Central memory CD8-positive, alpha-beta T cell (primary cell): ENCODE measurements around the gene NLRP14.

ENCODE experiments used
- ATAC-seq: fragments of 150-1000 bp; cut with Tn5 transposase; replicated peaks from 2 replicates; pipeline ENCODE4 v1.10.0; 2022; ENCODE audit warnings: mild to moderate bottlenecking, moderate FRiP score, moderate number of reproducible peaks; ENCODE audit not compliant: poor library complexity, severe bottlenecking; ENCODE audit errors: extremely low read depth
- DNase-seq, 2 donors: peaks; one replicate each; pipeline ENCODE4 v3.0.0; 2021; ENCODE audit warnings: low spot score in 2 of 2
- H3K27ac Mint-ChIP-seq: one replicate; pipeline ENCODE4 v1.8.0; 2022; ENCODE audit warnings: low read depth, mild to moderate bottlenecking, moderate library complexity, mixed read lengths
- H3K27me3 Mint-ChIP-seq: one replicate; pipeline ENCODE4 v1.8.0; 2022; ENCODE audit warnings: mixed read lengths
- H3K36me3 Mint-ChIP-seq: one replicate; pipeline ENCODE4 v1.8.0; 2022; ENCODE audit warnings: mild to moderate bottlenecking, moderate library complexity, mixed read lengths; ENCODE audit not compliant: insufficient read depth
- H3K4me1 Mint-ChIP-seq: one replicate; pipeline ENCODE4 v1.8.0; 2022; ENCODE audit warnings: mixed read lengths
- H3K4me3 Mint-ChIP-seq: one replicate; pipeline ENCODE4 v1.8.0; 2022; ENCODE audit warnings: mild to moderate bottlenecking, moderate library complexity, mixed read lengths
- H3K9me3 Mint-ChIP-seq: one replicate; pipeline ENCODE4 v1.8.0; 2022; ENCODE audit warnings: mixed read lengths

The NLRP14 gene, protein sequence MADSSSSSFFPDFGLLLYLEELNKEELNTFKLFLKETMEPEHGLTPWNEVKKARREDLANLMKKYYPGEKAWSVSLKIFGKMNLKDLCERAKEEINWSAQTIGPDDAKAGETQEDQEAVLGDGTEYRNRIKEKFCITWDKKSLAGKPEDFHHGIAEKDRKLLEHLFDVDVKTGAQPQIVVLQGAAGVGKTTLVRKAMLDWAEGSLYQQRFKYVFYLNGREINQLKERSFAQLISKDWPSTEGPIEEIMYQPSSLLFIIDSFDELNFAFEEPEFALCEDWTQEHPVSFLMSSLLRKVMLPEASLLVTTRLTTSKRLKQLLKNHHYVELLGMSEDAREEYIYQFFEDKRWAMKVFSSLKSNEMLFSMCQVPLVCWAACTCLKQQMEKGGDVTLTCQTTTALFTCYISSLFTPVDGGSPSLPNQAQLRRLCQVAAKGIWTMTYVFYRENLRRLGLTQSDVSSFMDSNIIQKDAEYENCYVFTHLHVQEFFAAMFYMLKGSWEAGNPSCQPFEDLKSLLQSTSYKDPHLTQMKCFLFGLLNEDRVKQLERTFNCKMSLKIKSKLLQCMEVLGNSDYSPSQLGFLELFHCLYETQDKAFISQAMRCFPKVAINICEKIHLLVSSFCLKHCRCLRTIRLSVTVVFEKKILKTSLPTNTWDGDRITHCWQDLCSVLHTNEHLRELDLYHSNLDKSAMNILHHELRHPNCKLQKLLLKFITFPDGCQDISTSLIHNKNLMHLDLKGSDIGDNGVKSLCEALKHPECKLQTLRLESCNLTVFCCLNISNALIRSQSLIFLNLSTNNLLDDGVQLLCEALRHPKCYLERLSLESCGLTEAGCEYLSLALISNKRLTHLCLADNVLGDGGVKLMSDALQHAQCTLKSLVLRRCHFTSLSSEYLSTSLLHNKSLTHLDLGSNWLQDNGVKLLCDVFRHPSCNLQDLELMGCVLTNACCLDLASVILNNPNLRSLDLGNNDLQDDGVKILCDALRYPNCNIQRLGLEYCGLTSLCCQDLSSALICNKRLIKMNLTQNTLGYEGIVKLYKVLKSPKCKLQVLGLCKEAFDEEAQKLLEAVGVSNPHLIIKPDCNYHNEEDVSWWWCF

DNA sequence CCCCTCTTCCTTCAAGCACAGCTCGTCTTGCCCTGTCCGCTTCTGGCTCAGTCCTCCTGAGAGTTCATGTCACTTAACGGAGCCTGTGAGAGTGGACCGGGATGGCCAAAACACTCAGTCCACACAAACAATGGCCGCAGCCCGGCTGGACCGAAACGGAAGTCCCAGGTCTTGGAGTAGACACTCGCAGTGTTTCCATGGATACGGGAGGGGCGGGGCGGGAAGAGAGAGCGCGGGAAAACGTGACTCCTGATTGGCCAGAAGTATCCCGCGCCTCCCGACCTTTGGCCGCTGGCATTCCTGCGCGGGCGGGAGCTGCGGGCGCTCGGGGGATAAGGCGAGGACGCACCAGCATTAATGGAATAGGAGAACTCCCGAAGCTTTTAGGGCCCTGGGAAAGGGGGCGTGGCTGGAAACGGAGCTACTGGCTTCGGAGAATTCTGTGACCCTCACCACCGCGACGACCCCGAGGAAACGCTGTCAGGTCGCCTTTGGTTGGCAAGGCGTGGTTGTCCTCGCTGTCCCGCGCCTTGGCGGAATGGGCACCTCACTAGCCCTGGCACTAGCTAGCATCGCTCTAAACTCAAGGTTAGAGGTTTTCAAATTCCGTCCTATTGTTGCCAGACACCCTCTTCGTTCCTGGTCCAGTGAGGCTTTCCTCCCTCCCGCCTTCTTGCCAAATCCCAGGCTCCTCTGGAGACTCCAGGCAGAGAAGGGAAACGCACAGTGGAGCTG lies at the start of gene NLRP14, which contains the start of gene ZNF214:
Gene NLRP14, plus strand, starts transcription at position 297 of the 735 bp plus-strand sequence. CDS start 18,108 bp downstream, outside the sequence.
Gene ZNF214, minus strand, starts transcription at position 164 of the 735 bp plus-strand sequence. CDS start 17,511 bp downstream, outside the sequence.
- peaks cover 4% of the 10 kb centered on the region for H3K4me1 Mint-ChIP-seq

DNA sequence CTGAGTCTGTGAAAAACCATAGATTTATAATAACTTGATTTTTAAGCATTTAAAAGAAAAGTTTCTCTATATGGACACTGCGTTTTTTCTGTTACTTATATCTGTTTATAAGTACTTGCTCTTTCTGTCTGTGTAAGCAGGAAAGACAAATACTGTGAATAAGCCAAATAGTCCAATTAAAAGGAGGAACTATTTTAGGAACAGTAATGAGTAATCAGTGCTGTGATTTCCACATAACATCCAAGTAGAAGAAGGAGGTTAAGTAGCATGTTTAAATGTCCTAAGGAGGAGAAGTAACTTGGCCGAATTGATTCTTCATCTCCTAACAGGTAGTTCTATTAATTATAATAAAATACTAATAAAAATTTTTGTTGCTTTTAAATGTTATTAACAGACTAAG lies 40.9 kb upstream of the NLRP14 start:
- H3K4me1 Mint-ChIP-seq = no peaks in the 10 kb centered on the region
- ATAC-seq (no peak), DNase-seq (no peak)
- no peak overlapping the region for H3K27ac Mint-ChIP-seq
- no peak overlapping the region for H3K4me3 Mint-ChIP-seq
- no peaks in the 10 kb centered on the region for H3K36me3 Mint-ChIP-seq
- no peaks in the 10 kb centered on the region for H3K9me3 Mint-ChIP-seq
- no peaks in the 10 kb centered on the region for H3K27me3 Mint-ChIP-seq

More for the DNA sequence above, at the start of gene NLRP14, which contains the start of gene ZNF214:
- ATAC-seq (no peak), DNase-seq (no peak)
- peaks cover 38% of the 10 kb centered on the region for H3K27me3 Mint-ChIP-seq
- no peak within 1 kb of the TSS for H3K4me3 Mint-ChIP-seq
- H3K36me3 Mint-ChIP-seq = no peaks in the 10 kb centered on the region
- H3K9me3 Mint-ChIP-seq = no peaks in the 10 kb centered on the region
- no peak within 1 kb of the TSS for H3K27ac Mint-ChIP-seq

DNA sequence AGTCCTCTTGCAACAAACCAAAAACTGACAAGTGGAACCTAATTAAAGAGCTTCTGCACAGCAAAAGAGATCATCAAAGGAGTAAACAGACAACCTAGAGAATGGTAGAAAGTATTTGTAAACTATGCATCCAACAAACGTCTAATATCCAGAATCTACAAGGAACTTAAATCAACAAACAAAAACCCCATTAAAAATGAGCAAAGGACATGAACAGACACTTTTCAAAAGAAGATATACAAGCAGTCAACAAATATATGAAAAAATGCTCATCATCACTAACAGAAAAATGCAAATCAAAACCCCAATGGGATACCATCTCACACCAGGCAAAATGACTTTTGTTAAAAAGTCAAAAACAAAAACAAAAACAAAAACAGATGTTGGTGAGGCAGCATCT lies 33.8 kb upstream of the NLRP14 start:
- Mint-ChIP-seq H3K4me1 (no peaks in the 10 kb centered on the region), H3K36me3 (no peaks in the 10 kb centered on the region)
- no peak for ATAC-seq

DNA sequence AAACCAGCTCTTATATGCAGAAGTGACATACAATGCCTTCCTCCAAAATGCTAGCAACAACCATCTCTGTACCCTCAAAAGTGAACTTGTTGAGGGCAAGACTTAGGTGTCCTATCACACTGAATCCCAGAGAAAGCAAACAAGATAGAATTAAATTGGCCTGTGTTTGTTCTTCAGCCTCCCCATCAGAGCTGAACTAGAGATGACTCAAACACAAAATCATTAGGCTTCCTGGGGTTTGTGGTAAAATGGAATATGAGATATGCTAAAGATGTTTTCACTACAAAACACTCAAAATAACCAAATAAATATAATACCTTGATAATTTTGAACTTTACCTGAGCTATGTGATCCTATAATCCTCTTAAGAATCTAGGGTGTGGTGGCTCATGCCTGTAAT lies 31.8 kb upstream of the NLRP14 start:
- no peak overlapping the region for H3K27ac Mint-ChIP-seq
- H3K36me3 Mint-ChIP-seq = no peaks in the 10 kb centered on the region
- H3K9me3 Mint-ChIP-seq = no peaks in the 10 kb centered on the region
- H3K4me3 Mint-ChIP-seq = no peak overlapping the region
- DNase-seq (no peak), ATAC-seq (no peak)
- no peaks in the 10 kb centered on the region for H3K27me3 Mint-ChIP-seq
- no peaks in the 10 kb centered on the region for H3K4me1 Mint-ChIP-seq

More for the DNA sequence above, 33.8 kb upstream of the NLRP14 start:
- no peaks in the 10 kb centered on the region for H3K27me3 Mint-ChIP-seq
- H3K27ac Mint-ChIP-seq = no peak overlapping the region
- DNase-seq = no peak
- no peak overlapping the region for H3K4me3 Mint-ChIP-seq
- no peaks in the 10 kb centered on the region for H3K9me3 Mint-ChIP-seq

DNA sequence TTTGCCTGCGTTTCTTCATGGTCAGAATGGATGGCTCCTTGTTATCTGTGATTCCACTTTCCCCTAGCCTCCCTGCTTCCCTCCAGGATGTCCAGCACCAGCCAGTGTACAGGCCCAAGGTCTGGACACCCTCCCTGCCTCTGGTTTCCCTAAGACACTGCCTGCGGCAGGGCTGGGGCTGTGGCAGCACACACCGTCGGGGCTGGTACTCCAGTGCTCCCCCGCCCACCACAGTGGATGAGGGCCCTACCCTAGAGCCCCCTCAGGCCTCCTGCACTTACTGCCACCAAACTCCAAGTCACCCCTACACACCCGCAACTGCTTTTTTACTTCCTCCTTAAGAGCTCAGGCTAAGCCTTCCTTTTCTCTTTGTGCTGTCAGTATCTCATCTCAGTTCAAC lies 29.1 kb upstream of the NLRP14 start:
- H3K36me3 Mint-ChIP-seq = no peaks in the 10 kb centered on the region
- no peaks in the 10 kb centered on the region for H3K4me1 Mint-ChIP-seq
- DNase-seq (no peak), ATAC-seq (no peak)
- H3K27ac Mint-ChIP-seq = no peak overlapping the region
- H3K27me3 Mint-ChIP-seq = no peaks in the 10 kb centered on the region
- no peak overlapping the region for H3K4me3 Mint-ChIP-seq
- H3K9me3 Mint-ChIP-seq = no peaks in the 10 kb centered on the region

DNA sequence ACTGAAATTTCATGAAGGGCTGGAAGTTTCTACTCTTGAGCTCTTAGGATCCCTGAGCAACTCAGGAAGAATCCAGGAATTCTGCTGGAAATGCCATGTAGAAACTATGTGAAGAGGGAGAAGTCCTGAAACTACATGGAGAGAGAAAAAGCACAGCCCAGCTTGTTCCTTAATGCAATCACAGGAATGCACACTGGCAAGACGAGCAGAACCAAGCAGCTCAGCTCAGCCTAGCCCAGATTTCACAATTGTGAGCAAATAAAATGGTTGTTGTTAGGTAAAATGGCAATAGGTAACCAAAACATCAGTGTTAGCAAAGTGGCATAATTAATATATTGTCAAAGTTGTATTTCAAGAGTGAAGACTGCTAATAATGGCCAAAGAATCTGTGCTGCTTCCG lies 28.3 kb upstream of the NLRP14 start:
- H3K27me3 Mint-ChIP-seq = no peaks in the 10 kb centered on the region
- no peak overlapping the region for H3K27ac Mint-ChIP-seq
- no peak overlapping the region for H3K4me3 Mint-ChIP-seq
- no peaks in the 10 kb centered on the region for H3K36me3 Mint-ChIP-seq
- ATAC-seq = no peak
- no peak for DNase-seq
- no peaks in the 10 kb centered on the region for H3K9me3 Mint-ChIP-seq
- no peaks in the 10 kb centered on the region for H3K4me1 Mint-ChIP-seq

DNA sequence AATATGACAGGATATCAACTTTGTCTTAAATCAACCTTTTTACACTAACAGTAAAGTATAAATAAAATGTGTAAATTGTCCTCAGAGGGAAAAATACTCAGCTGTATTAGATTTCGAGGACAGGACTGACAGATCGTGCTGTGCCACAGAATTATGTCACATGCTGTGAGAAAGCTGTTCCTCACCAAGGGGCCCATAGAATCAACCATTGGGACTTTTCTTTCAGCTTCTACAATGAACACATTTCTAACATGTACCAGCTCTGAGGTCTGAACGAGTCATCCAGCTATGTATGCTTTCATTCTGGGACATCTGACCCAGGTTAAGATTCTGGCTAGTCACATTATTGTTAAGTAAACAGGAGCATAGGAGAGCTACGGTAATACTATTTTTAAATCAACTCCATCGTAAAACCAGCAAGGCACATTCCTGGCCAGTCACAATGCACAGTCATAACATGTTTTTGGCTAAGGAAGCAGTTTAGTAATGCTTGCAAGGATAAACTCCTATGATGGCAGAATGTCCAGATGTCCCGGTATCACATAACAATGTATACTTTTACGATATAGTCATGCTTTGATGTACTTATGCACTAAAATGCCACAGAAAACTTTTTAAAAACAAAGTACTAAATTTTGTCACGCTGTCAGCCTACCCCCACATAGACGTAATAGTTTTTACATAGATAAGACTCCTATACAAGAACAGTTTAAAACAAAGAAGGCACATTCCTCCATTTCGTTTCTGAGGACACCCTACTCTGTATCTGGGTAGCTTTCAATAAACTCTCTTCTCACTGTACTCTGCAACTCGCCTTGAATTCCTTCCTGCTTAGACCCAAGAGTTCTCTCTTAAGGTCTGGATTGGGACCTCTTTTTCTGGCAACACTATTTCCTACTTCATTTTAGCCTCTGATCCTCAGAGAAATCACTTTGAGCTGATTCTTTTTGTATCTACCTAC lies 27.5 kb upstream of the NLRP14 start:
- no peak for DNase-seq
- Mint-ChIP-seq H3K4me1 (no peaks in the 10 kb centered on the region), H3K9me3 (no peaks in the 10 kb centered on the region), H3K4me3 (no peak overlapping the region), H3K27me3 (peaks cover under 1% of the 10 kb centered on the region), H3K36me3 (no peaks in the 10 kb centered on the region), H3K27ac (no peak overlapping the region)
- ATAC-seq = no peak

DNA sequence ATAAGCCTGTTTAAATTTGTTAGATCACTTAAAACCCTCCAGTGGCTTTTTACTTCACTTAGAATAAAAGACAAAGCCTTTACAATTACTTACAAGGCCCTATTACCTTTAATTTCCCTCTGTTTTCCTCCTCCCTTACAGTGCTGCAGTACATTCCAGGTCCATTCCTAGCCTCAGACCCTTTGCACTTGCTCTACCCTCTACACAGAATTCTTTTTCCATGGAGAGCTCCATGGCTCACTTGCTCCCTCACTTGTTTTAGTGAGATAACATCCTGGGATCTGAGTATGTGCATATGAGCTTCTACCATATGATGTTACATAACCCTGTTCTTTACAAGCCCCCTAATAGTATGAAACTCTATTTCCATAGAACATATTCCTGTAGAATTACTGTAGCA lies 24.6 kb upstream of the NLRP14 start:
- Mint-ChIP-seq H3K4me3 (no peak overlapping the region), H3K27me3 (peaks cover 27% of the 10 kb centered on the region), H3K4me1 (no peaks in the 10 kb centered on the region)

DNA sequence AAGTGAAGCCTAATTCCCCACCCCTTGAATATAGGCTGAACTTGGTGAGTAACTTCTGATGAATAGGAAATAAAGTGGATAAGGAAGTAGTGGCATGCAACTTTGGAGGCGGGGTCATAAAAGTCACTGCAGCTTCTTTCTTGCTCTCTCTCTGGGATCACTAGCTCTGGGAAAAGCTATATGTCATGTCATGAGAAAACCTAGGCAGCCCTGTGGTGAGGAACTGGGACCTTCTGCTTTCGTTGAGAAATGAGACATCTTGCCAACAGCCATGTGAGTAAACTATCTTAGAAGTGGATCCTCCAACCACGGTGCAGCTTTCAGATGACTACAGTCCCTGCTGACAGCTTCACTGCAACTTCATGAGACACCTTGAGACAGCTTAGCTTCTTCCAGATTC lies 15.8 kb upstream of the NLRP14 start:
- Mint-ChIP-seq H3K27ac (no peak overlapping the region), H3K4me3 (no peak overlapping the region)

More for the DNA sequence above, 24.6 kb upstream of the NLRP14 start:
- Mint-ChIP-seq H3K36me3 (no peaks in the 10 kb centered on the region), H3K9me3 (no peaks in the 10 kb centered on the region), H3K27ac (no peak overlapping the region)
- DNase-seq = no peak
- ATAC-seq = no peak

DNA sequence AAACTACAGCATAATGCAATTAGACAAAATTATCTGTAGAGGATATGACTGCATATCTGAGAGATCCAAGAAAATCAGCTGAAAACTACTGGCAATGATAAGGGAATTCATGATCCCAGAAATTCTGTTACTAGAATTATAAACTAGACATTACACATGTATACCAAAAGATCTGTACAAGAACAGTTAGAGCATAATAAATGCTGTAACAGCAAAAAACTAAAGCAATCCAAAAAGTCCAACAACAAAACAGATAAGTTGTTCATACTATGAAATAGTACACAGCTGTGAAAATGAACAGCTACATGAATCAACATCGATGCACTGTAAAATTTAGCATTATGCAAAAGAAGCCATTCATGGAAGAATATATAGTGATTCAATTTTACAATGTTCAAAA lies 6.2 kb upstream of the NLRP14 start:
- Mint-ChIP-seq H3K4me3 (no peak overlapping the region), H3K9me3 (no peaks in the 10 kb centered on the region), H3K27ac (no peak overlapping the region), H3K27me3 (peaks cover 21% of the 10 kb centered on the region), H3K36me3 (no peaks in the 10 kb centered on the region), H3K4me1 (no peaks in the 10 kb centered on the region)
- ATAC-seq (no peak), DNase-seq (no peak)

More for the DNA sequence above, 15.8 kb upstream of the NLRP14 start:
- Mint-ChIP-seq H3K36me3 (peaks cover 2% of the 10 kb centered on the region), H3K4me1 (no peaks in the 10 kb centered on the region), H3K27me3 (peaks cover 41% of the 10 kb centered on the region), H3K9me3 (no peaks in the 10 kb centered on the region)
- DNase-seq (no peak), ATAC-seq (no peak)

DNA sequence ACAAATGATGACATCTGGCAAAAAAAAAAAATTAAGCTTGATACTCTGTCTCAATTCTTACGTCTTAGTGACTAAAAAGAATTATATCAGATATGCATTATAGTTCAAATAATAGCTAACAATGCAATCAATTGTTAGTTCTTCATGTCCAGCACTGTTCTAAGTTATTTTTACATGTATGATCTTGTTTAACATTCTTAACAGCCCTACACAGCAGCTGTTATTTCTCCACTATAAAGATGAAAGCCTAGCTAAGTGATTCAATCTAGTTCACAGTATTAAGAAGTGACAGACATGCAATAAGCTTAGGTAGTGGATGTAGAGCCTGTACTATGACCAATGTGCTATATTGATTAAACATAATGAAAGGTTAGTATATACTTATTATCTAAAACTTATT lies 4.3 kb upstream of the NLRP14 start:
- Mint-ChIP-seq H3K36me3 (no peaks in the 10 kb centered on the region), H3K27ac (no peak overlapping the region), H3K4me3 (no peak overlapping the region), H3K27me3 (peaks cover 25% of the 10 kb centered on the region), H3K9me3 (no peaks in the 10 kb centered on the region), H3K4me1 (peaks cover 4% of the 10 kb centered on the region)
- DNase-seq (no peak), ATAC-seq (no peak)
